ENCODE measurements around the gene MGA.

The MGA gene

GRCh38 chr15:41647262-41647661 is 12.9 kb upstream of the MGA start:
- CTCF ChIA-PET: interaction anchor here (0.5 to 1.5 kb wide), 4 partner anchors 18 to 164 kb away, joined by 3 to 5 read pairs (median 4); no protein-coding TSS in a partner anchor
- POLR2A ChIA-PET: no interaction called here

GRCh38 chr15:41648097-41648496 is 12.1 kb upstream of the MGA start:
- POLR2A ChIA-PET: interaction anchor here (0.7 kb wide), 1 partner anchor 1644 kb away, joined by 3 read pairs; no protein-coding TSS in a partner anchor
- peaks cover 0 to 12% (median 4%) of the 10 kb centered on the region in 4 experiments for H3K4me1 ChIP-seq (ENCODE audit: control extremely low read depth in 1 of 4, control insufficient read depth in 4 of 4, insufficient read depth in 4 of 4, low read length in 3 of 4)
- H3K27ac ChIP-seq (ENCODE audit: insufficient read depth in 1 of 2, low read depth in 1 of 2, low read length in 2 of 2, poor library complexity in 1 of 2, severe bottlenecking in 2 of 2): no peak overlapping the region
- H3K27me3 ChIP-seq (replicated peaks in 2 of 5; ENCODE audit: control insufficient read depth in 4 of 5, insufficient read depth in 5 of 5, low read length in 4 of 5): no peaks in the 10 kb centered on the region
- no peaks in the 10 kb centered on the region for H3K36me3 ChIP-seq (ENCODE audit: control insufficient read depth in 4 of 4, insufficient read depth in 4 of 4, low read length in 3 of 4)
- CTCF ChIA-PET: interaction anchor here (1.2 to 2.2 kb wide), 3 partner anchors 13 to 44 kb away, joined by 3 to 6 read pairs (median 4); partner anchors contain the start of gene MGA
- H3K4me3 ChIP-seq (ENCODE audit: control insufficient read depth in 1 of 7, extremely low read depth in 1 of 7, insufficient read depth in 4 of 7, low read depth in 2 of 7, low read length in 6 of 7): no peak overlapping the region
- no CpG with 5 or more reads among the region's 1 CpG for WGBS (ENCODE audit: insufficient coverage)
- DNase-seq: no peak
- H3K9me3 ChIP-seq (ENCODE audit: control extremely low read depth in 1 of 5, control insufficient read depth in 4 of 5, insufficient read depth in 2 of 5, low read depth in 1 of 5, low read length in 4 of 5): peaks cover 0 to 4% (median 2%) of the 10 kb centered on the region in 5 experiments

More at GRCh38 chr15:41647262-41647661, 12.9 kb upstream of the MGA start:
- Histone ChIP-seq H3K27me3 (replicated peaks in 2 of 5; ENCODE audit: control insufficient read depth in 4 of 5, insufficient read depth in 5 of 5, low read length in 4 of 5) (no peaks in the 10 kb centered on the region), H3K9me3 (ENCODE audit: control extremely low read depth in 1 of 5, control insufficient read depth in 4 of 5, insufficient read depth in 2 of 5, low read depth in 1 of 5, low read length in 4 of 5) (peaks cover 0 to 4% (median 2%) of the 10 kb centered on the region in 5 experiments), H3K27ac (ENCODE audit: insufficient read depth in 1 of 2, low read depth in 1 of 2, low read length in 2 of 2, poor library complexity in 1 of 2, severe bottlenecking in 2 of 2) (no peak overlapping the region), H3K36me3 (ENCODE audit: control insufficient read depth in 4 of 4, insufficient read depth in 4 of 4, low read length in 3 of 4) (no peaks in the 10 kb centered on the region), H3K4me1 (ENCODE audit: control extremely low read depth in 1 of 4, control insufficient read depth in 4 of 4, insufficient read depth in 4 of 4, low read length in 3 of 4) (peaks cover 0 to 12% (median 4%) of the 10 kb centered on the region in 4 experiments), H3K4me3 (ENCODE audit: control insufficient read depth in 1 of 7, extremely low read depth in 1 of 7, insufficient read depth in 4 of 7, low read depth in 2 of 7, low read length in 6 of 7) (no peak overlapping the region)
- peak in 2 of 3 donors; percentile 31 to 44 for DNase-seq

- ChIA-PET CTCF (interaction anchor here (1.2 to 2.2 kb wide), 2 partner anchors 12 to 45 kb away, joined by 4 to 6 read pairs; partner anchors contain the start of gene MGA), POLR2A (interaction anchor here (0.7 kb wide), 1 partner anchor 1644 kb away, joined by 3 read pairs; no protein-coding TSS in a partner anchor)
- Histone ChIP-seq H3K4me1 (ENCODE audit: control extremely low read depth in 1 of 4, control insufficient read depth in 4 of 4, insufficient read depth in 4 of 4, low read length in 3 of 4) (peaks cover 0 to 13% (median 4%) of the 10 kb centered on the region in 4 experiments), H3K27me3 (replicated peaks in 2 of 5; ENCODE audit: control insufficient read depth in 4 of 5, insufficient read depth in 5 of 5, low read length in 4 of 5) (no peaks in the 10 kb centered on the region), H3K27ac (ENCODE audit: insufficient read depth in 1 of 2, low read depth in 1 of 2, low read length in 2 of 2, poor library complexity in 1 of 2, severe bottlenecking in 2 of 2) (no peak overlapping the region), H3K36me3 (ENCODE audit: control insufficient read depth in 4 of 4, insufficient read depth in 4 of 4, low read length in 3 of 4) (no peaks in the 10 kb centered on the region), H3K4me3 (ENCODE audit: control insufficient read depth in 1 of 7, extremely low read depth in 1 of 7, insufficient read depth in 4 of 7, low read depth in 2 of 7, low read length in 6 of 7) (no peak overlapping the region), H3K9me3 (ENCODE audit: control extremely low read depth in 1 of 5, control insufficient read depth in 4 of 5, insufficient read depth in 2 of 5, low read depth in 1 of 5, low read length in 4 of 5) (peaks cover 0 to 4% (median 2%) of the 10 kb centered on the region in 5 experiments)
- 100% methylated on average over 1 of the region's 1 CpG for WGBS (ENCODE audit: insufficient coverage)
- no peak for DNase-seq
Observed at GRCh38 chr15:41648770-41649169, 11.4 kb upstream of the MGA start.

GRCh38 chr15:41650806-41651205 is 9.4 kb upstream of the MGA start:
- POLR2A ChIA-PET: no interaction called here
- no peak for DNase-seq
- no peak overlapping the region for H3K27ac ChIP-seq (ENCODE audit: insufficient read depth in 1 of 2, low read depth in 1 of 2, low read length in 2 of 2, poor library complexity in 1 of 2, severe bottlenecking in 2 of 2)
- CTCF ChIA-PET: no interaction called here
- peaks cover 0 to 15% (median 4%) of the 10 kb centered on the region in 4 experiments for H3K4me1 ChIP-seq (ENCODE audit: control extremely low read depth in 1 of 4, control insufficient read depth in 4 of 4, insufficient read depth in 4 of 4, low read length in 3 of 4)
- peaks cover 0 to 4% (median 2%) of the 10 kb centered on the region in 5 experiments for H3K9me3 ChIP-seq (ENCODE audit: control extremely low read depth in 1 of 5, control insufficient read depth in 4 of 5, insufficient read depth in 2 of 5, low read depth in 1 of 5, low read length in 4 of 5)
- H3K27me3 ChIP-seq (replicated peaks in 2 of 5; ENCODE audit: control insufficient read depth in 4 of 5, insufficient read depth in 5 of 5, low read length in 4 of 5): no peaks in the 10 kb centered on the region
- WGBS (ENCODE audit: insufficient coverage): no CpG with 5 or more reads among the region's 1 CpG
- H3K4me3 ChIP-seq (ENCODE audit: control insufficient read depth in 1 of 7, extremely low read depth in 1 of 7, insufficient read depth in 4 of 7, low read depth in 2 of 7, low read length in 6 of 7): no peak overlapping the region
- H3K36me3 ChIP-seq (ENCODE audit: control insufficient read depth in 4 of 4, insufficient read depth in 4 of 4, low read length in 3 of 4): no peaks in the 10 kb centered on the region

- H3K9me3 ChIP-seq (ENCODE audit: control extremely low read depth in 1 of 5, control insufficient read depth in 4 of 5, insufficient read depth in 2 of 5, low read depth in 1 of 5, low read length in 4 of 5): peaks cover 0 to 4% (median 2%) of the 10 kb centered on the region in 5 experiments
- no peak overlapping the region for H3K27ac ChIP-seq (ENCODE audit: insufficient read depth in 1 of 2, low read depth in 1 of 2, low read length in 2 of 2, poor library complexity in 1 of 2, severe bottlenecking in 2 of 2)
- H3K4me3 ChIP-seq (ENCODE audit: control insufficient read depth in 1 of 7, extremely low read depth in 1 of 7, insufficient read depth in 4 of 7, low read depth in 2 of 7, low read length in 6 of 7): no peak overlapping the region
- ChIA-PET CTCF (interaction anchor here (1.1 kb wide), 1 partner anchor 26 kb away, joined by 3 read pairs; no protein-coding TSS in a partner anchor), POLR2A (no interaction called here)
- 92% methylated on average over 1 of the region's 1 CpG for WGBS (ENCODE audit: insufficient coverage)
- peaks cover 0 to 15% (median 4%) of the 10 kb centered on the region in 4 experiments for H3K4me1 ChIP-seq (ENCODE audit: control extremely low read depth in 1 of 4, control insufficient read depth in 4 of 4, insufficient read depth in 4 of 4, low read length in 3 of 4)
- DNase-seq: no peak
- no peaks in the 10 kb centered on the region for H3K36me3 ChIP-seq (ENCODE audit: control insufficient read depth in 4 of 4, insufficient read depth in 4 of 4, low read length in 3 of 4)
- H3K27me3 ChIP-seq (replicated peaks in 2 of 5; ENCODE audit: control insufficient read depth in 4 of 5, insufficient read depth in 5 of 5, low read length in 4 of 5): no peaks in the 10 kb centered on the region
Observed at GRCh38 chr15:41651373-41651772, 8.8 kb upstream of the MGA start.

- Histone ChIP-seq H3K9me3 (ENCODE audit: control extremely low read depth in 1 of 5, control insufficient read depth in 4 of 5, insufficient read depth in 2 of 5, low read depth in 1 of 5, low read length in 4 of 5) (peaks cover 0 to 4% (median 2%) of the 10 kb centered on the region in 5 experiments), H3K4me3 (ENCODE audit: control insufficient read depth in 1 of 7, extremely low read depth in 1 of 7, insufficient read depth in 4 of 7, low read depth in 2 of 7, low read length in 6 of 7) (no peak overlapping the region), H3K36me3 (ENCODE audit: control insufficient read depth in 4 of 4, insufficient read depth in 4 of 4, low read length in 3 of 4) (no peaks in the 10 kb centered on the region), H3K27me3 (replicated peaks in 2 of 5; ENCODE audit: control insufficient read depth in 4 of 5, insufficient read depth in 5 of 5, low read length in 4 of 5) (no peaks in the 10 kb centered on the region), H3K27ac (ENCODE audit: insufficient read depth in 1 of 2, low read depth in 1 of 2, low read length in 2 of 2, poor library complexity in 1 of 2, severe bottlenecking in 2 of 2) (no peak overlapping the region), H3K4me1 (ENCODE audit: control extremely low read depth in 1 of 4, control insufficient read depth in 4 of 4, insufficient read depth in 4 of 4, low read length in 3 of 4) (peaks cover 0 to 3% (median 0%) of the 10 kb centered on the region in 4 experiments)
- WGBS (ENCODE audit: insufficient coverage): 63% methylated on average over 2 of the region's 3 CpGs
- ChIA-PET POLR2A (no interaction called here), CTCF (interaction anchor here (1.0 to 1.7 kb wide), 3 partner anchors 14 to 50 kb away, joined by 3 to 4 read pairs (median 3); no protein-coding TSS in a partner anchor)
- no peak for DNase-seq
Observed at GRCh38 chr15:41653760-41654159, 6.4 kb upstream of the MGA start.

DNA sequence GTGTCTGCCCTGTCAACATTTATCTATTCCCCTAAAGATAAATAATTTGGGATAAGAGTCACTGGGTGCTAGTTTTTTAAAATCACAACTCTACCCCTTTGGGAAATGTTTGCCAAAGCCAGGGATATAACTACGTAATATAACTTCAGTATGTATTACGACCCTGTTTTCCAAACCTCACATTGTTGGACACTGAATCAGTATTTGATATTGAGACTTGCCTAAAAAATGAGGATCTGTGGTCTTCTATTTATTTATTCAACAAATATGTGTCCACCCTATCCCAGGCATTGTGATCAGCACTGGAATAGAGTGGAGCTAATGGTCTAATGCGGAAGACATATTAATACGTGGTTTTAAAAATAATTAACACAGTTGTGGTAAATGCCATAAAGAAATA is 4.5 kb upstream of the MGA start:
- H3K27me3 ChIP-seq (replicated peaks in 2 of 5; ENCODE audit: control insufficient read depth in 4 of 5, insufficient read depth in 5 of 5, low read length in 4 of 5): no peaks in the 10 kb centered on the region
- 100% methylated on average over 3 of the region's 4 CpGs for WGBS (ENCODE audit: insufficient coverage)
- peaks cover 0 to 3% (median 0%) of the 10 kb centered on the region in 5 experiments for H3K9me3 ChIP-seq (ENCODE audit: control extremely low read depth in 1 of 5, control insufficient read depth in 4 of 5, insufficient read depth in 2 of 5, low read depth in 1 of 5, low read length in 4 of 5)
- POLR2A ChIA-PET: no interaction called here
- H3K27ac ChIP-seq (ENCODE audit: insufficient read depth in 1 of 2, low read depth in 1 of 2, low read length in 2 of 2, poor library complexity in 1 of 2, severe bottlenecking in 2 of 2): no peak overlapping the region
- no peaks in the 10 kb centered on the region for H3K36me3 ChIP-seq (ENCODE audit: control insufficient read depth in 4 of 4, insufficient read depth in 4 of 4, low read length in 3 of 4)
- peaks cover 0 to 20% (median 10%) of the 10 kb centered on the region in 4 experiments for H3K4me1 ChIP-seq (ENCODE audit: control extremely low read depth in 1 of 4, control insufficient read depth in 4 of 4, insufficient read depth in 4 of 4, low read length in 3 of 4)
- no peak overlapping the region for H3K4me3 ChIP-seq (ENCODE audit: control insufficient read depth in 1 of 7, extremely low read depth in 1 of 7, insufficient read depth in 4 of 7, low read depth in 2 of 7, low read length in 6 of 7)
- DNase-seq: no peak
- CTCF ChIA-PET: no interaction called here
